ENCODE results near the gene CRYBG3. TPM values are rescaled to one million over a fixed set of nuclear protein-coding genes. Genes with fewer than 3 reads are reported as not detected.

The CRYBG3 gene
- polyA plus RNA-seq (5.4 to 6.9 TPM (median 5.5 TPM) in 3 replicates), polyA minus RNA-seq (7.9 to 21.2 TPM (median 11.8 TPM) in 3 replicates)
- 15.3 TPM for polyA plus RNA-seq (2011; ENCODE audit: low read depth)
- polyA plus RNA-seq (2011; cell fraction: cytosol; rRNA removed), result 1.6 and 2.5 TPM in 2 replicates
- 10.0 and 14.5 TPM in 2 replicates for polyA plus RNA-seq (2011; cell fraction: nucleus; rRNA removed)
- polyA plus RNA-seq (2012; ENCODE audit: low replicate concordance), result 4.5 and 4.8 TPM in 2 replicates
- 5.6 TPM for polyA minus RNA-seq (2011; cell fraction: cytosol; rRNA and poly(A)+ RNA removed)
- 23.3 and 37.2 TPM in 2 replicates for polyA minus RNA-seq (2011; cell fraction: nucleus; rRNA and poly(A)+ RNA removed)

DNA sequence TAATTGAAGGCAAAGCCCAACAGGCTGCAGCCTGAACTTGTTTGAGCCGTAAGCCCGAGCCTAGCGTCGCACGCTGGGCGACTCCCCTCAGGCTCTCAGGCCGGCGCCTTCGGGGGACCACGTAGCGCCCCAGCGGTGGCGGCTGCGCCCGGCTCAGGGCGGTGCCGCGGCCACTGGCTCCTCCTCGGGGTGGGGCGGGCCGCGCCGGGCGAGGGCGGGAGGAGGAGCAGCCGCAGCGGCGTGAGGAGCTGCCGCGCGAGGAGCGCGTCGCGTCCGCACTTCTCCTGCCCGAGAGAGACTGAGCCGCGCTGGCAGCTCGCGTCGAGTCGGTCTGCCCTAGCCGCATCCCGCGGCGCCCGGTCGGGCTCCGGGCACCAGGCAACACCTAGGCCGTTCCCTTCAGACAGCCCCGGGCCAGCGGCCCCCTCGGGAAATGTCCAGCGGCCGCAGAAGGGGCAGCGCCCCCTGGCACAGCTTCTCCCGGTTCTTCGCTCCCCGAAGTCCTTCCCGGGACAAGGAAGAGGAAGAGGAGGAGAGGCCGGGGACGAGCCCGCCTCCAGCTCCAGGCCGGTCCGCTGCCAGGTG lies at the start of gene CRYBG3:
TSS of gene CRYBG3 (plus strand) at position 238 of the 585 bp plus-strand sequence. CDS start at position 434, 196 bp downstream.
- Histone ChIP-seq H2AFZ (ENCODE audit: control insufficient read depth, low read length) (peak within 1 kb of the TSS; percentile 97), H3K9ac (ENCODE audit: control insufficient read depth, extremely low read depth, insufficient read depth, low read length) (peak within 1 kb of the TSS; percentile 86), H3K9me1 (ENCODE audit: control insufficient read depth, extremely low read depth, insufficient read depth, low read length) (no peaks in the 10 kb centered on the region), H3K27ac (ENCODE audit: control insufficient read depth, insufficient read depth, low read length) (peak within 1 kb of the TSS; percentile 72), H3K4me3 (ENCODE audit: control insufficient read depth in 2 of 3, extremely low read depth in 1 of 3, insufficient read depth in 2 of 3, low read depth in 1 of 3, low read length in 3 of 3) (peak within 1 kb of the TSS; percentile 86 to 93 (median 93)), H3K4me2 (ENCODE audit: control insufficient read depth, extremely low read depth, insufficient read depth, low read depth, low read length) (peak within 1 kb of the TSS; percentile 93), H4K20me1 (ENCODE audit: control insufficient read depth, extremely low read depth, insufficient read depth, low read length) (no peaks in the 10 kb centered on the region), H3K27me3 (ENCODE audit: control insufficient read depth, extremely low read depth, insufficient read depth, low read length) (no peaks in the 10 kb centered on the region), H3K9me3 (ENCODE audit: control insufficient read depth, low read depth, low read length) (no peaks in the 10 kb centered on the region), H3K4me1 (ENCODE audit: control insufficient read depth, extremely low read depth, insufficient read depth, low read length) (peaks cover 15% of the 10 kb centered on the region), H3K79me2 (ENCODE audit: control insufficient read depth, insufficient read depth, low read length) (peaks cover 21% of the 10 kb centered on the region), H3K36me3 (ENCODE audit: control insufficient read depth in 2 of 2, extremely low read depth in 1 of 2, insufficient read depth in 2 of 2, low read length in 2 of 2) (no peaks in the 10 kb centered on the region)
- DNase-seq (ENCODE audit: low read depth, low spot score) (no peak), FAIRE-seq (no peak)
- no peak for TF ChIP-seq EZH2 (IDR thresholded peaks at IDR 0.05; ENCODE audit: low read length)
- TF ChIP-seq, protein P1, sequence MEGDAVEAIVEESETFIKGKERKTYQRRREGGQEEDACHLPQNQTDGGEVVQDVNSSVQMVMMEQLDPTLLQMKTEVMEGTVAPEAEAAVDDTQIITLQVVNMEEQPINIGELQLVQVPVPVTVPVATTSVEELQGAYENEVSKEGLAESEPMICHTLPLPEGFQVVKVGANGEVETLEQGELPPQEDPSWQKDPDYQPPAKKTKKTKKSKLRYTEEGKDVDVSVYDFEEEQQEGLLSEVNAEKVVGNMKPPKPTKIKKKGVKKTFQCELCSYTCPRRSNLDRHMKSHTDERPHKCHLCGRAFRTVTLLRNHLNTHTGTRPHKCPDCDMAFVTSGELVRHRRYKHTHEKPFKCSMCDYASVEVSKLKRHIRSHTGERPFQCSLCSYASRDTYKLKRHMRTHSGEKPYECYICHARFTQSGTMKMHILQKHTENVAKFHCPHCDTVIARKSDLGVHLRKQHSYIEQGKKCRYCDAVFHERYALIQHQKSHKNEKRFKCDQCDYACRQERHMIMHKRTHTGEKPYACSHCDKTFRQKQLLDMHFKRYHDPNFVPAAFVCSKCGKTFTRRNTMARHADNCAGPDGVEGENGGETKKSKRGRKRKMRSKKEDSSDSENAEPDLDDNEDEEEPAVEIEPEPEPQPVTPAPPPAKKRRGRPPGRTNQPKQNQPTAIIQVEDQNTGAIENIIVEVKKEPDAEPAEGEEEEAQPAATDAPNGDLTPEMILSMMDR (optimal IDR thresholded peaks at IDR 0.05 in 1 of 3, IDR thresholded peaks at IDR 0.05 in 1 of 3, conservative IDR thresholded peaks at IDR 0.05 in 1 of 3; ENCODE audit: extremely low read depth in 1 of 3, insufficient read depth in 2 of 3, low read length in 3 of 3), result peak in 1 of 3 experiments; percentile 15
- dilution Hi-C loops (cut with MboI; ENCODE audit: extremely low pct_ligation_motif_present, low sequenced_read_pairs), result no loop called here

DNA sequence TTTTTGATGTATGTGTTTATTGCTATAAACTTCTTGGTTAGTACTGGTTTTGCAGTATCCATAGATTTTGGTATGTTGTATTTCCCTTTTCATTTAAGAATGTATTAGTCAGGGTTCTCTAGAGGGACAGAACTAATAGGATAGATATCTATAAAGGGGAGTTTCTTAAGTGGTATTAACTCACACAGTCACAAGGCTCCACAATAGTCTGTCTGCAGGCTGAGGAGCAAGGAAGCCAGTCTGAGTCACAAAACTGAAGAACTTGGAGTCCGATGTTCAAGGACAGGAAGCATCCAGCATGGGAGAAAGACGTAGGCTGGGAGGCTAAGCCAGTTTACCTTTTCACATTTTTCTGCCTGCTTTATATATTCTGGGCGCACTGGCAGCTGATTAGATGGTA lies 48.9 kb upstream of the CRYBG3 start:
- no peak overlapping the region for H3K4me3 ChIP-seq (ENCODE audit: control insufficient read depth in 2 of 3, extremely low read depth in 1 of 3, insufficient read depth in 2 of 3, low read depth in 1 of 3, low read length in 3 of 3)
- DNase-seq (ENCODE audit: low read depth, low spot score), result no peak
- no peak overlapping the region for H3K4me2 ChIP-seq (ENCODE audit: control insufficient read depth, extremely low read depth, insufficient read depth, low read depth, low read length)
- TF ChIP-seq, protein P1 (optimal IDR thresholded peaks at IDR 0.05 in 1 of 3, IDR thresholded peaks at IDR 0.05 in 1 of 3, conservative IDR thresholded peaks at IDR 0.05 in 1 of 3; ENCODE audit: extremely low read depth in 1 of 3, insufficient read depth in 2 of 3, low read length in 3 of 3), result no peak
- no peak for TF ChIP-seq EZH2 (IDR thresholded peaks at IDR 0.05; ENCODE audit: low read length)
- no peaks in the 10 kb centered on the region for H3K27me3 ChIP-seq (ENCODE audit: control insufficient read depth, extremely low read depth, insufficient read depth, low read length)
- no peaks in the 10 kb centered on the region for H4K20me1 ChIP-seq (ENCODE audit: control insufficient read depth, extremely low read depth, insufficient read depth, low read length)
- no peak overlapping the region for H3K9ac ChIP-seq (ENCODE audit: control insufficient read depth, extremely low read depth, insufficient read depth, low read length)
- FAIRE-seq, result no peak
- H3K9me3 ChIP-seq (ENCODE audit: control insufficient read depth, low read depth, low read length), result no peaks in the 10 kb centered on the region
- no peak overlapping the region for H3K27ac ChIP-seq (ENCODE audit: control insufficient read depth, insufficient read depth, low read length)
- no peak overlapping the region for H2AFZ ChIP-seq (ENCODE audit: control insufficient read depth, low read length)
- no peaks in the 10 kb centered on the region for H3K9me1 ChIP-seq (ENCODE audit: control insufficient read depth, extremely low read depth, insufficient read depth, low read length)
- dilution Hi-C loops (cut with MboI; ENCODE audit: extremely low pct_ligation_motif_present, low sequenced_read_pairs), result no loop called here
- no peaks in the 10 kb centered on the region for H3K36me3 ChIP-seq (ENCODE audit: control insufficient read depth in 2 of 2, extremely low read depth in 1 of 2, insufficient read depth in 2 of 2, low read length in 2 of 2)
- H3K79me2 ChIP-seq (ENCODE audit: control insufficient read depth, insufficient read depth, low read length), result no peaks in the 10 kb centered on the region
- H3K4me1 ChIP-seq (ENCODE audit: control insufficient read depth, extremely low read depth, insufficient read depth, low read length), result no peaks in the 10 kb centered on the region
